Measurements from ENCODE around the gene ACER3. TPM values are rescaled to one million over a fixed set of nuclear protein-coding genes. Genes with fewer than 3 reads are reported as not detected.

The ACER3 gene
- total and polyA plus RNA-seq, 2 of the 4 experiments (the other 2 are of a cell fraction), result 3.5 to 10.0 TPM

GRCh38 chr11:77026221-77026620, 165.5 kb downstream of the ACER3 start:
- Histone ChIP-seq H3K4me1 (ENCODE audit: control insufficient read depth, insufficient read depth, low read length) (no peaks in the 10 kb centered on the region), H3K9me3 (ENCODE audit: control insufficient read depth, insufficient read depth, low read length) (no peaks in the 10 kb centered on the region), H3K27me3 (ENCODE audit: control insufficient read depth, insufficient read depth, low read length) (peaks cover 18% of the 10 kb centered on the region), H3K79me1 (ENCODE audit: low read depth in 1 of 2, low read length in 2 of 2) (no peaks in the 10 kb centered on the region), H2AFZ (replicated peaks; ENCODE audit: low read length, poor library complexity) (no peak overlapping the region), H4K91ac (ENCODE audit: insufficient read depth, low read depth, low read length) (no peak overlapping the region), H3K9ac (ENCODE audit: low read depth, low read length) (no peak overlapping the region), H2BK5ac (ENCODE audit: low read depth, low read length, poor library complexity, severe bottlenecking) (no peak overlapping the region), H2BK120ac (ENCODE audit: low read depth, low read length) (no peak overlapping the region), H2BK15ac (ENCODE audit: low read depth, low read length) (no peak overlapping the region), H3K36me3 (ENCODE audit: control insufficient read depth, insufficient read depth, low read length) (no peaks in the 10 kb centered on the region), H3K27ac (ENCODE audit: insufficient read depth, low read length) (no peak overlapping the region), H2AK9ac (replicated peaks; ENCODE audit: low read depth, low read length, poor library complexity) (no peak overlapping the region), H2AK5ac (ENCODE audit: low read depth, low read length) (no peak overlapping the region), H3K4ac (ENCODE audit: low read depth, low read length) (no peak overlapping the region), H3K4me3 (ENCODE audit: insufficient read depth, low read depth, low read length) (no peak overlapping the region), H3K23ac (ENCODE audit: low read depth, low read length) (no peak overlapping the region), H3K14ac (replicated peaks; ENCODE audit: low read depth, low read length) (no peak overlapping the region), H3K18ac (ENCODE audit: low read depth, low read length) (no peak overlapping the region), H4K5ac (ENCODE audit: low read depth, low read length) (no peak overlapping the region), H3K9me1 (ENCODE audit: insufficient read depth, low read length) (no peaks in the 10 kb centered on the region), H3K56ac (ENCODE audit: extremely low read depth, insufficient read depth, low read length) (no peak overlapping the region), H4K20me1 (ENCODE audit: insufficient read depth, low read length) (no peaks in the 10 kb centered on the region), H3K4me2 (ENCODE audit: low read depth, low read length) (no peak overlapping the region), H2BK20ac (ENCODE audit: low read depth, low read length) (no peak overlapping the region), H4K8ac (ENCODE audit: low read depth in 2 of 2, low read length in 2 of 2) (no peak overlapping the region)
- DNase-seq (no peak), ATAC-seq (ENCODE audit: low read depth) (no peak)
- TF ChIP-seq SMC3 (IDR thresholded peaks at IDR 0.05; ENCODE audit: low read depth, low read length) (no peak), USF2 (IDR thresholded peaks at IDR 0.05; ENCODE audit: low read depth, low read length) (no peak), ELK1 (IDR thresholded peaks at IDR 0.05; ENCODE audit: borderline replicate concordance, low read depth, low read length) (no peak), MXI1 (IDR thresholded peaks at IDR 0.05; ENCODE audit: borderline replicate concordance, low read depth, low read length) (no peak), FOS (IDR thresholded peaks at IDR 0.05; ENCODE audit: low read depth, low read length) (no peak), RFX5 (IDR thresholded peaks at IDR 0.05; ENCODE audit: low read depth, low read length) (no peak), POLR2A (IDR thresholded peaks at IDR 0.05; ENCODE audit: low read depth, low read length) (no peak), CHD1 (IDR thresholded peaks at IDR 0.05; ENCODE audit: low read depth, low read length) (no peak)
- TF ChIP-seq, protein P1, sequence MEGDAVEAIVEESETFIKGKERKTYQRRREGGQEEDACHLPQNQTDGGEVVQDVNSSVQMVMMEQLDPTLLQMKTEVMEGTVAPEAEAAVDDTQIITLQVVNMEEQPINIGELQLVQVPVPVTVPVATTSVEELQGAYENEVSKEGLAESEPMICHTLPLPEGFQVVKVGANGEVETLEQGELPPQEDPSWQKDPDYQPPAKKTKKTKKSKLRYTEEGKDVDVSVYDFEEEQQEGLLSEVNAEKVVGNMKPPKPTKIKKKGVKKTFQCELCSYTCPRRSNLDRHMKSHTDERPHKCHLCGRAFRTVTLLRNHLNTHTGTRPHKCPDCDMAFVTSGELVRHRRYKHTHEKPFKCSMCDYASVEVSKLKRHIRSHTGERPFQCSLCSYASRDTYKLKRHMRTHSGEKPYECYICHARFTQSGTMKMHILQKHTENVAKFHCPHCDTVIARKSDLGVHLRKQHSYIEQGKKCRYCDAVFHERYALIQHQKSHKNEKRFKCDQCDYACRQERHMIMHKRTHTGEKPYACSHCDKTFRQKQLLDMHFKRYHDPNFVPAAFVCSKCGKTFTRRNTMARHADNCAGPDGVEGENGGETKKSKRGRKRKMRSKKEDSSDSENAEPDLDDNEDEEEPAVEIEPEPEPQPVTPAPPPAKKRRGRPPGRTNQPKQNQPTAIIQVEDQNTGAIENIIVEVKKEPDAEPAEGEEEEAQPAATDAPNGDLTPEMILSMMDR (conservative IDR thresholded peaks at IDR 0.05; ENCODE audit: low read depth, low read length), result no peak
- ChIA-PET CTCF (interaction anchor here (1.1 to 1.3 kb wide), 2 partner anchors 11 to 106 kb away, joined by 3 read pairs; no protein-coding TSS in a partner anchor), POLR2A (ENCODE audit: unreplicated experiment) (no interaction called here)
- no CpG with 5 or more reads among the region's 3 CpGs for WGBS, 2 experiments (ENCODE audit: extremely low coverage in 2 of 2, insufficient read length in 1 of 2)
- dilution Hi-C loops (cut with HindIII; ENCODE audit: low sequenced_read_pairs, unreplicated experiment), result no loop called here
- BruUV-seq (replicated peaks), result no TSS peak
- in situ Hi-C loops (cut with MboI; ENCODE audit: low sequenced_read_pairs), result loop anchor here (25.0 kb wide), 1 partner anchor 289 kb away; no protein-coding TSS in a partner anchor
- intact Hi-C loops (cut with micrococcal nuclease), result no loop called here
